ENCODE results near the gene SAP30. TPM values are rescaled to one million over a fixed set of nuclear protein-coding genes. Genes with fewer than 3 reads are reported as not detected.

SAP30 gene
- polyA plus RNA-seq, 1 donor (not counting 4 experiments of a cell fraction or from before 2014, with no cell fraction given) = 12.9 TPM

GRCh38 chr4:173420324-173420752, 49.6 kb downstream of the SAP30 start:
- Histone ChIP-seq H3K9ac (ENCODE audit: control insufficient read depth, extremely low read depth, insufficient read depth, low read length) (no peak overlapping the region), H3K27me3 (ENCODE audit: control insufficient read depth, extremely low read depth, insufficient read depth, low read length) (no peaks in the 10 kb centered on the region), H2AFZ (ENCODE audit: control insufficient read depth, low read length) (no peak overlapping the region), H3K4me1 (ENCODE audit: control insufficient read depth, extremely low read depth, insufficient read depth, low read length) (no peaks in the 10 kb centered on the region), H3K4me3 (ENCODE audit: control insufficient read depth in 2 of 3, extremely low read depth in 1 of 3, insufficient read depth in 2 of 3, low read depth in 1 of 3, low read length in 3 of 3) (no peak overlapping the region), H3K36me3 (ENCODE audit: control insufficient read depth in 2 of 2, extremely low read depth in 1 of 2, insufficient read depth in 2 of 2, low read length in 2 of 2) (no peaks in the 10 kb centered on the region), H3K9me1 (ENCODE audit: control insufficient read depth, extremely low read depth, insufficient read depth, low read length) (no peaks in the 10 kb centered on the region), H3K9me3 (ENCODE audit: control insufficient read depth, low read depth, low read length) (no peaks in the 10 kb centered on the region), H3K27ac (ENCODE audit: control insufficient read depth, insufficient read depth, low read length) (no peak overlapping the region), H4K20me1 (ENCODE audit: control insufficient read depth, extremely low read depth, insufficient read depth, low read length) (no peaks in the 10 kb centered on the region), H3K79me2 (ENCODE audit: control insufficient read depth, insufficient read depth, low read length) (no peaks in the 10 kb centered on the region), H3K4me2 (ENCODE audit: control insufficient read depth, extremely low read depth, insufficient read depth, low read depth, low read length) (no peak overlapping the region)
- dilution Hi-C loops (cut with MboI; ENCODE audit: extremely low pct_ligation_motif_present, low sequenced_read_pairs) = no loop called here
- TF ChIP-seq EZH2 (IDR thresholded peaks at IDR 0.05; ENCODE audit: low read length) = no peak
- TF ChIP-seq CTCF (optimal IDR thresholded peaks at IDR 0.05 in 1 of 3, IDR thresholded peaks at IDR 0.05 in 1 of 3, conservative IDR thresholded peaks at IDR 0.05 in 1 of 3; ENCODE audit: extremely low read depth in 1 of 3, insufficient read depth in 2 of 3, low read length in 3 of 3) = peak in 2 of 3 experiments; percentile 23 to 36
- DNase-seq (ENCODE audit: low read depth, low spot score) (no peak), FAIRE-seq (no peak)

GRCh38 chr4:173420801-173421200, 50.0 kb downstream of the SAP30 start:
- H3K27me3 ChIP-seq (ENCODE audit: control insufficient read depth, extremely low read depth, insufficient read depth, low read length) = no peaks in the 10 kb centered on the region
- H3K9ac ChIP-seq (ENCODE audit: control insufficient read depth, extremely low read depth, insufficient read depth, low read length) = no peak overlapping the region
- no peak overlapping the region for H3K27ac ChIP-seq (ENCODE audit: control insufficient read depth, insufficient read depth, low read length)
- H3K4me1 ChIP-seq (ENCODE audit: control insufficient read depth, extremely low read depth, insufficient read depth, low read length) = no peaks in the 10 kb centered on the region
- dilution Hi-C loops (cut with MboI; ENCODE audit: extremely low pct_ligation_motif_present, low sequenced_read_pairs) = no loop called here
- H2AFZ ChIP-seq (ENCODE audit: control insufficient read depth, low read length) = no peak overlapping the region
- FAIRE-seq (no peak), DNase-seq (ENCODE audit: low read depth, low spot score) (no peak)
- no peaks in the 10 kb centered on the region for H3K9me1 ChIP-seq (ENCODE audit: control insufficient read depth, extremely low read depth, insufficient read depth, low read length)
- H3K79me2 ChIP-seq (ENCODE audit: control insufficient read depth, insufficient read depth, low read length) = no peaks in the 10 kb centered on the region
- no peak overlapping the region for H3K4me2 ChIP-seq (ENCODE audit: control insufficient read depth, extremely low read depth, insufficient read depth, low read depth, low read length)
- H3K4me3 ChIP-seq (ENCODE audit: control insufficient read depth in 2 of 3, extremely low read depth in 1 of 3, insufficient read depth in 2 of 3, low read depth in 1 of 3, low read length in 3 of 3) = no peak overlapping the region
- H3K36me3 ChIP-seq (ENCODE audit: control insufficient read depth in 2 of 2, extremely low read depth in 1 of 2, insufficient read depth in 2 of 2, low read length in 2 of 2) = no peaks in the 10 kb centered on the region
- TF ChIP-seq CTCF (optimal IDR thresholded peaks at IDR 0.05 in 1 of 3, IDR thresholded peaks at IDR 0.05 in 1 of 3, conservative IDR thresholded peaks at IDR 0.05 in 1 of 3; ENCODE audit: extremely low read depth in 1 of 3, insufficient read depth in 2 of 3, low read length in 3 of 3) (no peak), EZH2 (IDR thresholded peaks at IDR 0.05; ENCODE audit: low read length) (no peak)
- H4K20me1 ChIP-seq (ENCODE audit: control insufficient read depth, extremely low read depth, insufficient read depth, low read length) = no peaks in the 10 kb centered on the region
- no peaks in the 10 kb centered on the region for H3K9me3 ChIP-seq (ENCODE audit: control insufficient read depth, low read depth, low read length)

Data from keratinocyte (primary cell).